GM19025 (cell line): ENCODE results near the gene NFKBIB.

Source experiments
- ATAC-seq: cut with Tn5 transposase; IDR thresholded peaks from one replicate; pipeline ENCODE4 v1.9.1; 2021; ENCODE audit warnings: mild to moderate bottlenecking, low read depth, moderate library complexity; ENCODE audit not compliant: unreplicated experiment

Gene NFKBIB

DNA sequence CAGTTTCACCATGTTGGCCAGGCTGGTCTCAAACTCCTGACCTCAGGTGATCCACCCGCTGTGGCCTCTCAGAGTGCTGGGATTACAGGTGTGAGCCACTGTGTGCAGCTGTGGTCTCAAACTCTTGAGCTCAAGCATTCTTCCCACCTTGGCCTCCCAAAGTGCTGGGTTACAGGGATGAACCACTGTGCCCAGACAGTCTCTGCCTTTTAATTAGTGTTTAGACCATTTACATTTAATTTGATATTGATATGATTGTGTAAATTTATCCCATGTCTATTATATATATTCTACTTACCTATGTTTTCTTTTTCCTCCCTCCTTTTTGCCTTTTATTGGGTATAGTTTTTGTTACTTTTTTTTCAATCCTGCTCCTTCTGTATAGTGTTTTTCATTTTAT, 1.9 kb downstream of the NFKBIB start:
- ATAC-seq: no peak

DNA sequence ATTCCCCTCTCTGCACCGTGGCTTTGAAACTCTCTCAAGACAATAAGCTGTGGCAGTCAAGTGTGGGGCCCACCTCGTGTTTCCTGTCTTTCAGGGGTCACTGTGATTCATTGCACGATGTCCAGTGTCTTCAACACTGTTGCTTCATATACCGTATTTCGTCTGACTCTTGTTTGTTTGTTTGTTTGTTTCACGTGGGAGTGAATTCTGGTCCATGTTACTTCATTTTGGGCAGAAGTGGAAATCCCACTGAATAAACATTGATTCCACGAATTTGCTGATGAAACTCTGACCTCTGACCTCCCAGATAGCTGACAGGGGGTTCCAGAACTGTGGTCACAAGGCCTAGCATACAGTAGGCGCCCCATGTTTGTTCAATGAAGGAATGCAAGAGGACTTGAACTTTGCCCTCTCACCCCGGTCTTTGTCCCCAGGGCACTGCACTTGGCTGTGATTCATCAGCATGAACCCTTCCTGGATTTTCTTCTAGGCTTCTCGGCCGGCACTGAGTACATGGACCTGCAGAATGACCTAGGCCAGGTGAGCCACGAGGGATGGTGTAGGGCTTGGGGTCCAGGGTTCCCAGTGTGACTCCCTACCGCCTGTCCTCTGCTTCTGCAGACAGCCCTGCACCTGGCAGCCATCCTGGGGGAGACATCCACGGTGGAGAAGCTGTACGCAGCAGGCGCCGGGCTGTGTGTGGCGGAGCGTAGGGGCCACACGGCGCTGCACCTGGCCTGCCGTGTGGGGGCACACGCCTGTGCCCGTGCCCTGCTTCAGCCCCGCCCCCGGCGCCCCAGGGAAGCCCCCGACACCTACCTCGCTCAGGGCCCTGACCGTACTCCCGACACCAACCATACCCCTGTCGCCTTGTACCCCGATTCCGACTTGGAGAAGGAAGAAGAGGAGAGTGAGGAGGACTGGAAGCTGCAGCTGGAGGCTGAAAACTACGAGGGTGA, 5.1 kb downstream of the NFKBIB start:
- ATAC-seq: no peak

DNA sequence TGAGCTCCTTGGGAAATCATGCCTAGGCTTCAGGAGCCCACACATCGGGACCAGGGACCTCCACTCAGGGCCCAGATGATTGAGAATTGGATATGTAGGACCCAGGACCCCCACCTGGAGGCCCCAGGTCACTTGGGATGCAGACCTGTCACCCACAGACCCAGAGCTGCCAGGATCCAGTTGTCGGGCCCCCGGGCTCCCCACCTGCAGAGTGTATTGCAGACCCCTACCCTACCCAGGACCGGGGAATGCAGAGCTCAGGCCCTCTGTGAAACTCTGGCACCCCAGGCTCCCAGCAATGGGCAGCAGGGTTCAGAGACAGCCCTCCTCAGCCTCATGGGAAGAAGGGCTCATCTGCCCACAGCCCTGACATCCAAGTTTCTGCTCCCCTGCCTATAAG, 5.9 kb downstream of the NFKBIB start:
- no peak for ATAC-seq

DNA sequence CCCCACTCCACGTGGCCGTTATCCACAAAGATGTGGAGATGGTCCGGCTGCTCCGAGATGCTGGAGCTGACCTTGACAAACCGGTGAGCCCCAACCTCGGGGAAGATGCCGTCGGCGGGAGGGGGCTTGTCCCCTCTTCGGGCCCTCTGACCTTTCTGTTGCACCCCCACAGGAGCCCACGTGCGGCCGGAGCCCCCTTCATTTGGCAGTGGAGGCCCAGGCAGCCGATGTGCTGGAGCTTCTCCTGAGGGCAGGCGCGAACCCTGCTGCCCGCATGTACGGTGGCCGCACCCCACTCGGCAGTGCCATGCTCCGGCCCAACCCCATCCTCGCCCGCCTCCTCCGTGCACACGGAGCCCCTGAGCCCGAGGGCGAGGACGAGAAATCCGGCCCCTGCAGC, 7.5 kb downstream of the NFKBIB start:
- no peak for ATAC-seq

DNA sequence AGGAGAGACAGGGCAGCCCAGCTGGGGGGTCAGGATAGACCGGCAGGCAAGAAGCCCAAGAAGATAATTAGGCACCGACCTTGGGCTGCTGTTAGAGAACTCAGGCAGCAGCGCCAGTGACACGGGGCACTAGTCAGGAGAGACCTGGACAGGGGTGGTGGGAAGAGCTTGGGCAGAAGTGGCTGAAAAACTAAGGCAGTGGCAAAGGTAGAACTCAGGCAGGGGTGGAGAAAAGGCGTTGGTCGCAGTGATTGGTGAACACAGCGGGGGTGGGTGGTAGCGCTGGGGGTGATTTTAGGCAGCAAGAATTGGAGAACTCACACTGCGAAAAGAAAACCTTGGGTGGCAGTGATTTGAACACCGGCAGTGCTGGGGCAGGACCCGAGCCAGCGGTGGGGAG, 7.9 kb downstream of the NFKBIB start:
- no peak for ATAC-seq

DNA sequence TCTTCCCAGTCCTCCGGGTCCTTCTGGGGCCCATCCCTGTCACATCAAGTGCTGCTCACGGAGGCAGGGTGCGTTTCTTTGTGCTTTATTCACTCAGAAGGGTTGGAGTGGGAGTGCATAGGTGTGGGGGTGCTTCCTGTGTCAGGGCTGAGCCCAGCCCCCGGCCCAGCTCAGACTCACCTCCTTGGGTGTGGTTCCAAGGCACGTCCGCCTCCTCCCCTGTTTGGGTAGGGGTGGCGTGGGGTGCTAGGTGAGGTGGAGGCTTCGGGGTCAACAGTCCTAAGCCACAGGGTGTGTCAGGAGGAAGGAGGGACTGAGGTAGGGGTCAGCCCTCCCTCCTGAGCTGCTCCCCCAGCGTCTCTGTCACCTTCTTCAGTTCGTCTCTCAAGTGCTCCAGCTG, 9.1 kb downstream of the NFKBIB start:
- ATAC-seq: no peak

DNA sequence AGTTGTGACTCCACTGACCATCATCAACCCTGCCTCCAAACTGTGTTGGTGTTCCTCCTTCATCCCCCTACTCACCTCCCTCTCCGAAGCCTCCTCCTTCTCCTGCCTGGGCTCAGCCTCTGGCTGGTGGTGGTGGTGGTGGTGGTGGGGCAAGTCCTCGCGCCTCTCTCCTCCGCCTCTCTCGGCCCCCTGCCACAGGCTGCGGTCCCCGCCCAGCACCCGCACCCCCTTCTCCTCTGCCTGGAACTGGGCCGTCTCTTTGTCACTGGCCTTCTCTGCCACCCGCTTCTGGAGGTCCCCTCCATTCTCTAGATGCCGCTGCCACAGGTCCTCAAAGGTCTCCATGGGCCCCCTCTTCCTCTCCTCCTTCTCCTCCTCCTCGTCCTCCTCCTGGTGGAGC, 10.7 kb downstream of the NFKBIB start:
- ATAC-seq: no peak

DNA sequence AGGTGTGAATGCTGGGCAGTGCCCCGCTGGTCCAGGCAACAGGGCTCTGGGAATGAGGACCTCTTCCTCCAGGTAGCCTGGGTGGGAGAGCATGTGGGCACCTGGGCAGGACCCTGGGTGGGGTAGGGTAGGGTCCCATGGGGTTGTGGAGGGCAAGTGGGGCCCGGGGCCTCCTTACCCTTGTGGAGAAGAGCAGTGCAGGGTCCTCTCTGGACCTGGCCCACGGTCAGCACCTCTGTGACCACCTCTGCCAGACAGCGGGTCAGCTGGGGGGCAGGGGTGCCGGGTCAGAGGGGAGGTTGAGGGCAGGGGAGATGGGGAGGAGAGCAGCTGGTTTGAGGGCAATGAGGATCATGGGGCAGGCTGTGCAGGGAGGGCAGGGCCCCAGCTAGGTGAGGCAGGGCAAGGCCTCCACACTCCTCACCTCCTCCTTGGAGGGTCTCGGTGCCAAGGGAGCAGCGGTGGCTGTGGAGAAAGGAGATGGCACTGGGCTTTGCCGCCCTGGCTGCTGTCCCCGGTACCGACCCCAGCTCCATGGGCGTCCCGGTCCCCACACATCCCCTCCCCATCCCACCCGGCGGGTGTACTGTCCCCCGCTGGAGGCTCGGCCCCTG, 11.7 kb downstream of the NFKBIB start:
- ATAC-seq: no peak

DNA sequence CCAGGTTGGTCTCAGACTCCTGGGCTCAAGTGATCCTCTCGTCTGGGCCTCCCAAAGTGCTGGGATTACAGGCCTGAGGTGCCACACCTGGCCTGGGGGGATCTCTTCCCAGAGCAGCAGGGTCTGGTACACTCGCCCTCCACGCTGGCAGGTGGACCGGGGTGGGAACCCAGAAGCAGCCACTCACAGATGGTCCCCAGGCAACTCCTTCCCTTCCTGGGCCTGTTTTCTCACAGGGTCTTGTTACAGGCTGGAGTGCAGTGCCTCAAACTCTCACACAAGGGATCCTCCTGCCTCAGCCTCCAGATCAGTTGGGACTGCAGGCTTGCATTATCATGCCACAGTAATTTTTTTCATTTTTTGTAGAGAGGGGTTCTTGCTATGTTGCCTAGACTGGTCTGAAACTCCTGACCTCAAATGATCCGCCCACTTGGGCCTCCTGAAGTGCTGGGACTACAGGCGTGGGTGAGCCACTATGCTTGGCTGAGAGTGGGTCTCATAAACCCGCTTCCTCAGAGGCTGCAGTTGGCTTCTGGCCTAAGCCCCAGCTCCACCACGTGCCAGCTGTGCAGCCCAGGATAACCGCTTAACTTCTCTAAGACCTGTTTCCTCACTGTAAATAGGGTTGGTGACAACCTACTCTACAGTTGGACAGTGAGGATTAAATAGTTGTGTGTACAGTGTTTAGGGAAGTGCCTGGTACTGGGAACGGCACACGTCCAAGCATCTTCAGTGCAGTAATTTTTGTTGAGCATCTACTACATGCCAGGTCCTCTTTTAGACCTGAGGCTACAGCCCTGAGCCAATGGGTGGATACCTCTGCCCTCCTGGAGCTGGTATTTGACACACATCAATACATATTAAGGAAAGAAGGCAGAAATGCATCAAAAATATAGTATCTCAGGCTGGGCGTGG, 13.1 kb downstream of the NFKBIB start:
- no peak for ATAC-seq

DNA sequence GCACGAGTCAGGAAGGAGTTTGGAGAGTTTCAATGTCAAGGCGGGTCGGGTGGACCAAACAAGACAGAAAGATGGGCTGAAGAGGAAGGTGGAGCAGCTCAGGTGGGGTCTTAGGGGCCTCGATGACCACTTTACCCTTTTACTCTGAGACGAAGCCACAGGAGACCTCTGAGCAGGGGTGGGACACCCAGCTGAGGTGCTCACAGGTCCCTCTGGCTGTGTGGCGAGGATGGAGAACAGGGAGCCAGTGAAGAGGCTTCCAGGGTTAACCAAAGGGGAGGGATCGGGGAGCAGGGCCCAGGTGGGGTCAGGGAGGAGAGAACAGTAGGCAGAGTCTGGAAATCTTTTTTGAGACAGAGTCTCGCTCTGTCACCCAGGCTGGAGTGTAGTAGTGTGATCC, 14.2 kb downstream of the NFKBIB start:
- ATAC-seq: no peak

DNA sequence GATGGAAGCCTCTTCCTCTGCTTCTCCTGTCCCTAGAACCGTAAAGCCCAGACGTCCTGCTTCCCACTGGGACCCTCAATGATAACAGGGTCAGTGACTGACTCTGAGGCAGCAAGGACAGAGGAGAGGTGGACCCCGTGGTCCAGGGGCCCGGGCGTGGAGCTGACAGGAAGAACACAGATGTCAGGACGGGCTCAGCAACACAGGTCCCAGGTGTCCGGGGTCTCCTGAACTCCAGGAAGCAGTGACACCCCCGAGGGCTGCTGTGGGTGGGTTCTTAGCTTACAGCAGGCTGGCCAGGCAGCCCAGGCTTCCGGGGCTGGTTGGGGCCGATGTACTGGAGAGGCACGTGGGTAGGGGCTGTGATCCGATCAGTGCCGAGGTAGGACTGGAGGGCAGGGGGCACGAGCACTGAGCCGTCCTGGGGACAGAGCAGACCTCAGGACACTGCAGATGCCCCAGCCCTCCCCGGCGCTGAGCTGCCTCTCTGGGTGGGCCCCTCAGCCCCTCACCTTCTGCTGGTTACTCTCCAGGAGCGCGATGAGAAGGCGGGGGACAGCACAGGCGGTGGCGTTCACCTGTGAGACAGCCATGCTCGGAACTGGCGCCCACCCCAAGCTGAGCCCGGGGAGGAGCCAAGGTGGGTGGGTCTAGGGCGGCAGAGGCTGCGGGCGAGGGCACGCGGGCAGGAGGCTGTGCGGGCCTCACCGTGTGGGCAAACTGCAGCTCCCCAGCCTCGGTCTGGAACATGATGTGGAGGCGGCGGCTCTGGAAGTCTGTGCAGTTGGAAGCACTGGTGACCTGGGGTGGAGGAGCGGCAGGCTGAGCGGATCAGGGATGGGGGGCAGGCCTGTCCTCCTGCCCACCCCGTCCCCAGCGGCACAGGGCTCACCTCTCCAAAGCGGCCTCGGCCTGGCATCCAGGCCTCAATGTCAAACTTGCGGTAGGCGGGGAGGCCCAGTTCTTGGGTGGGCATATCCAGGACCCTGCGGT, 15.9 kb downstream of the NFKBIB start:
- ATAC-seq: no peak

DNA sequence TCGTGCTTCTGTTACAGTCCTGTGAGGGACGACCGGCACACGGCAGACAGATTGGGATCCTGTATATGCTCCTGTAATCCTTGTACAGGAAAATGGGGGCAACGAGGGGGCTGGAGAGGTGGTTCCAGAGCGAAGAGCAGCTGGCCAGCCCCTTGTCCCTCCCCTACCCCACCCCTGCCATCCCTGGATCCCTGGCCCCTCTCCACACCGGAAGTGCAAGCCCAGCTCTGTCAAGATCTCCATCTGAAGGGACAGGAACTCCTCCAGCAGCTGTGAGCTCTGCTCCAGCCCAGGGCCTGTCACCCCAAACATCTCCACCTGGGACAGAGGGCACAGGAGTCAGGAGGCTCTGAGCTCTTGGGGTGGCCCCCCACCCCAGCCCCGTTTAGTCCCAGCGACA, 17.7 kb downstream of the NFKBIB start:
- ATAC-seq: no peak

DNA sequence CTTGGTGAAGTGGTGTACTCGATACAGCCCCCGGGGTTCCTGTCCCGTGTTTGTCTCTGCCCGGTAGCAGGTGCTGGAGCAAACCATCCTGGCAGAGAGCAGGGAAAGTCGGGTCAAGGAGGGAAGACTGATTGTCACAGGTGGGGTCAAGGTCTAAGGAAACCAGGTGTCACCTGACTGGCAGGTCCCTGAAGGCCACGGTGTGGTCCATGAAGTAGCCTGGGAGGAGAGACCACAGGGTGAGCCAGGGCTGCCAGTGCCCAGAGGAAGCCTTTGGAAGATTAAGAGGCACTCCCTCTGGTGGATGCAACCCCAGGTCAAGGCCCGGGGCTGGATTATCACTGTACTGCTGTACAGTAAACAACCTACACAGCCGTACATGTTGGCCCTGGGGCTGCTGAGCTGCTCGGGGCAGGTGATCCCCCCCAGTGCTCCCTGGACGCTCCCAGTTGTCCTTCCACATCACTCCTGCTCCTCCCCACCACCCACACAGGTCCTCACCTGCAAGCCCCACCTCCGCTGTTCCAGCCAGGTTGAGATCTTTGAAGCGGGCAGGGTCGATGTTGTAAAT, 18.2 kb downstream of the NFKBIB start:
- ATAC-seq: no peak

DNA sequence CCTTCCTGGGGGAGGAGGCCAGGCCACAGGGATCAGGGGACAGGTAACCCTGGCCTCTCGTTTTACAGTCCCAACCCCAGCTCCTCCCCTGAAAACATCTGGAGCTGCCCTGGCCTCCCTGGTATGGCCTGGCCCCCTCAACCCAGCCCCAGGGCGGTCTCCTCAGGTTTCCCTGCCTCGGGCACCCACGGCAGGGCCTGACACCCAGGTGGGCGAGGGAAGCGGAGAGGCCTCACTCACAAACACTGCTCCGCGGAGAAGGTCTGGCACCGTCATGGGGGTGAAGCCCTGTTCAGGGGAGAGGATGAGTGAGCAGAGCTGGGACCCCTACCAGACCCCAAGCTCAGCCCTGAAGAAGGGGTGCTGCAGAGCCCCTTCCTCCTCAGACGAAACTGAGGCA, 18.8 kb downstream of the NFKBIB start:
- no peak for ATAC-seq

DNA sequence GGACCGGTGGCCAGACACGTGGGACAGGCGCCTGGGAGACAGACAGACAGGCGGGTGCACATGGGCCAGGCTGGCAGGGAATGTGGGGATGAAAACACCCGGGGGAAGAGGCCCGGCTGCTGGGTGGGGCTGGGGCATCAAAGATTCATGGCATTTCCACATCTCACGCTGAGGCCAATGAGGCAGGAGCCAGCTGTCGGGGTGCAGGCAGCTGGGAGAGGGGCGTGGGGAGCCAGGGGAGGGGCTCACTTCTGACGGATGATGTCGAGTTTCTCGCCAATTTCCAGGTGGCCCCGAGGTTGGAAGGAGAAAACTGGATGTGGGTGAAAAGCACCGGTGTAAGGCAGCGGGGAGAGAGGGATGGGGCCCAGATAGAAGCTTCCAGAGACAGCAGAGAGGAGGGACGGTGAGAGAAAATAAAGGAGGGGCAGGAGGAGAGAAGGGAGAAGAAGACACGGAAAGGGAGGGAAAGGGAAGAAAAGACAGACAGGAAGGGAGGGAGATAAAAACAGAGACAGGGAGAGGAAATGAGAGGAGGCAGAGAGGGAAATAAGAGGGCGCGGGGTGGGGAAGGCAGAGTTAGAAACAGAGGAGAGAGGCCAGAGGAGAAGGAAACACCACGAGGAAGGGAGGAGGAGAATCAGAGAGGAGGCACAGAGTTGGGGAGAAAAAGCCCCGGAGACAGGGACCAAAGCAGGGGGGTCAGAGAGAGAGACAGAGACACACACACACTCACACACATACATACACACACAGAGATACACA, 20.2 kb downstream of the NFKBIB start:
- no peak for ATAC-seq

DNA sequence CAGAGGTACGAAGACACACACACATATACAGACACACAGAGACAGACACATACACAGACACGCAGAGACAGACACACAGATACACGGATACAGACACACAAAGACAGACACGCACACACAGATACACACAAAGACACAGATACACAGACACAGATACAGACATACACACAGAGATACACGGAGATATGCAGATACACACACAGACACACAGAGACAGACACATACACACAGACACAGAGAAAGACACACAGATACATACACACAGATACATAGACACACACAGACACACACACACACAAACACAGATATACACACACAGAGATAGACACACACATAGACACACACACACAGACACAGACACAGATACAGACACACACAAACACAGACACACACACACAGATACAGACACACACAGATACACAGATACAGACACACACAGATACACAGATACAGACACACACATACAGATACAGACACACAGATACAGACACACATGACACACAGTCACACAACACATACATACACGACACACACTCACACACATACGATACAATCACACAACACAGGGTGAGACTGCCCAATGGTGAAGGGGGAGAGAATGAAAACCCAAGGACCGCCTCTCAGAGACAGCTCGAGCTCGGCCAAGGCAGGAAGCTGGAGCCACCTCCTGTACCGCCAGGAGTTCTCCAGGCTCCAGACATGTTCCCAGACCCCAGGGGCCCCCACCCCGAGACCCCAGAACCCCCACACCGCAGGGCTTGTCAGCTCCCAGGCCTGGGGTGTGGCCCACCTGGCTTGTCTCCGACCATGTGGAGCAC, 21.0 kb downstream of the NFKBIB start:
- ATAC-seq: no peak

DNA sequence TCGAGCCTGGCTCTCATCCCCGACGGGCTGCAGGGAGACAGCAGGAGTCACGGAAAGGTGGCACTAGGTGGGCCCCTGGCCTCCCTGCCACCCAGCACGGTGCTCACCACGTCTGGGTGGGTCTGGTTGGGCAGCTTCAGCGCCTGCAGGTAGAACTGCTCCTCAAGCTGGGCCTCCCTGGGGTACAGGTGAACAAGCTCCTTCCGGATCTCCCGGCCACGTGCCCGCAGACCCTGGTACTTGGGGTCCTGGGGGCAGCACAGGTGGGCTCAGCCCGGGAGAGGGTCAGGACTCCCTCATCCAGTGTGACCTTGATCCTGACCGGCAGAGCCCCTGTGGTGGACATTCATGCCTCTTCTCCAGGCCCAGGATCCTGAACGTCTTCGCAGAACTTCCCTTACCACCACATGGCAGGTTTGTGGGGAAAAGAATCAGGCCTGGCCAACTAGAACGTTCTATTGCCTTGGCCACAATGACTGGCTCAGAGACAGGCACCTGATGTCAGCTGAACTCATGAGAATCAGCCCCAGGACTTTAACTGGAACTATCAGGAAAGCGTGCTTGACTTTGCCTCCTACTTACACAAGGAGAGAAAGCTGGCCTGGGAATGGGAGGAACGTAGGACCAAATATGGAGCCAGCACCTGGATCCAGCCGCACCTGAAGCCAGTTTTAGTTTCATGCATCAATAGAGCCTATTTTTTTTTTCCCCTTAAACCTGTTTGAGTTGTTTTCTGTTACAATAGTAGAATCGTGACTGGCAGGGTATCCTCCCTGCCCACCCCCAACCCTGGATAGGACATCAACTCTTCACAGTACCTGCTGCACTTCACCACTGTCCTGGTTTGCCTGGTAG, 21.9 kb downstream of the NFKBIB start:
- ATAC-seq: no peak
